ENCODE results near the gene TBL1Y.
"Not testable (repeated sequence)": the region's sequence is repeated elsewhere in the genome, so short reads cannot be mapped to it uniquely, and the experiment has no call there.

TBL1Y gene

DNA sequence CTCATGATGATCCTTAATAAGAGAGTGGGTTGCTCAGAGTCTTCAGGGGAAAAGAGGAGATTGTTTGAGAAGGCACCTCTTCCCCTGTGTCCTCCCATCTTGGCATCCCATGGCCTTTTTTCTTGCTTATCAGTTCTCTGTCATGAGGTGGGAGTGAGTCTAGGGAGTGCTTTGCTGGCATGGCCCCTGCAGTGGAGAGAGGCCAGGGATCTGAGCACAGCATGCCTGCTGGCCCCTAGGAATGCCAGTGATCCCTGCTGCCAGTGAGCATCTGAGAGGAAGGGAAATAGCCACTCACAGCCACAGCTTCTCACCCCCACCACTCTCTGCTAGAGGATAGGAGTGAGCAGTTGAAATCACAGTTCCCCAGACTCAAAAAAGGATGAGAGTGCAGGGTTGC, 168.2 kb downstream of the TBL1Y start:
- in situ Hi-C loops (cut with HindIII; ENCODE audit: low sequenced_read_pairs), result no loop called here

DNA sequence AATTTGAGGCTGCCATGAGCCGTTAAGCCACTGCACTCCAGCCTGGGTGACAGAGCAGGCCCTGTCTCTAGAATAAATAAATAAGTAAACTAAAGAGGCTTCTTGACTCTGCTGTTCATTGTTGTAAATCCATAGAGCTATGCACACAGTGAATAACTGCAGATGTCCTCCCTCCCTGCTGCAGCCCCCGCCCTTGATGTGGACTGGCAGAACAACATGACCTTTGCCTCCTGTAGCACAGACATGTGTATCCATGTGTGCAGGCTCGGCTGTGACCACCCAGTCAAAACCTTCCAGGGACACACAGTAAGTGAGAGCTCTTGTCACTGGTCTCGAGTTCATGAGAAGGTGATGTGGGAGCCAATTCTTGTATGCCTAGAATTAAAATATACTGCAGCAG, 170.1 kb downstream of the TBL1Y start:
- in situ Hi-C loops (cut with HindIII; ENCODE audit: low sequenced_read_pairs), result not testable (repeated sequence)

DNA sequence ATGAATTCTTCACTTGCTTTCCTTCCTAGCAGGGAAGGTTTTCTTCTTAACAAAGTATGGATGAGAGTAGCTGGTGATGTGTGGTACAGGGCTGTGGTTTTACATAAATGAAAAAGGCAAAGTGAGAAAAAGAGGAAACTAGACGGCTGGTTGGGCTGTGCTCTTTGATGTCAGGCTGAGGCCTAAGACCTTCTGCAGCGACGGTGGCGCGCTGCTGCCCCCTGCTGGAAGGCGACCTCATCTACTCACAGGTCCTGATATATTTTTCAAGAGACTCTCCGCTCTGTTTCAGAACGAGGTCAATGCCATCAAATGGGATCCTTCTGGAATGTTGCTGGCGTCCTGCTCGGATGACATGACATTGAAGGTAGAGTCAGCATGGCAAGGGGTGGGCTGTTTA, 175.1 kb downstream of the TBL1Y start:
- in situ Hi-C loops (cut with HindIII; ENCODE audit: low sequenced_read_pairs), result no loop called here

DNA sequence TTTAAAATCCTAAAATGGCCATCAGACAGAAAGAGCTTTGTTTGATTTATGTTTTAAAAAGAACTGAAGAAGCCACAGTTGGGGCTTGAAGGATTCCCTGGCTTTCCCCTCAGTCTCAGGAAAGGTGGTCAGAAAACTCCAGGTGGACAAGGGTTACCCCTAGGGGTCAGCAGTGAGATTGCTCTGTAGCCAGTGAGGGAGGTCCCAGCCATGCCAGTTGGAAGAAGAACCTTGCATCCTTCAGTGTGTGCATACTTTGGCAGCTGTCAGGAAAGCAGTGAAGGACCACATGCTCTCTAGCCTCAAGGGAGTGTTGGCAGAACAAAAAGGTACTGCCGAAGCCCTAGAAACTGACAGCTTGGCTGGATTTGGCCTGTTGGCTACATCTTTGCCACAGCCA, 182.3 kb downstream of the TBL1Y start:
- in situ Hi-C loops (cut with HindIII; ENCODE audit: low sequenced_read_pairs), result no loop called here

DNA sequence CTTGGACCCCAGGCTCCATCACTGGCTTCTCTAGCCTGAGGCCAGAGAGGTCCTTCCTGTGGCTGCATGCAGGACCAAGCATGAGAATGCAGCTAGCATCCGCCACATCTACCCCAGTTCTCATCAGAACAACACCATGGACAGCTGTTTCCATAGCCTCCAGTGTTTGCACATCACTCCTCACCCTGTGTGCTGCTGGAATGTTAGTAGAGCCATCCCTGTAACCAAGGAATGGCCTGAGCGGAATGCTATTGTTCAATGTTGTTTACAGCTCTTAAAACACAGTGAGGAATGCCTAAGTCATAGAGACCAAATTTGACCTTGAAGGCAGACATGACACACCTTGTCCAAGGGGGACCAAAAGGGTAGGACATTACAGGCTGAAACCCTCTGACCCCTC, 183.9 kb downstream of the TBL1Y start:
- in situ Hi-C loops (cut with HindIII; ENCODE audit: low sequenced_read_pairs), result no loop called here

DNA sequence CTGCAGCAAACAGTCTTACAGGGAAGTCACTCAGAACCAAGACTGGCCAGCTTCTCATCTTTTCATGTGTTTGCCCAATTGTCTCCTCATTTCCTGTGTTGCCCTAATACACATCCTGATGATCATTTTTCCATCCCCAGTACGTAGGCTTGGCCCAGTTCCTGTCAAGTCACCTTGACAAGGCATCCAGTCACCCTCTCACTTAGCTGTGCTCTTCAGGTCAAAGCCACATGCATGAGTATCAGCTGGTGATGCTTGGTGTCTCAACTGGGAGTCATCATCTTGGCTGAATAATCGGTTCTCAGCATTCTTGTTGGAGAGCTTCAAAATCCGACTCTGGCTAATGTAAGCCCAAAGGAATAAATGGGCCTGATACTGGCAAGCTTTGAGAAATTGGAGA, 186.5 kb downstream of the TBL1Y start:
- in situ Hi-C loops (cut with HindIII; ENCODE audit: low sequenced_read_pairs), result no loop called here

DNA sequence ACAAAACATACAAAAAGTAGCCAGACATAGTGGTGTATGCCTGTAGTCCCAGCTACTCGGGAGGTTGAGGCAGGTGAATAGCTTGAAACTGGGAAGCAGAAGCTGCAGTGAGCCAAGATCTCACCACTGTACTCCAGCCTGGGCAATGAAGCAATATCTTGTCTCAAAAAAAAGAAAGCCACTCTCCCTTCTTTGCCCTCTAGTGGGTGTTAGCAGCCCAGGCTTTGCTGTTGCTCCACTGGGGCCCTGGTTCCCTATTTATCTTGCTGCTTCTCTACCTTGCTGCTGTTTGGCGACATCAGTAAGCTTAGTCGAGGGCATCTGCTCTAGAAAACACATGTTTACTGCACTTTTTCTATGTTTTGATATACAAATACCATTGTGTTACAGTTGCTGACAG, 189.2 kb downstream of the TBL1Y start:
- in situ Hi-C loops (cut with HindIII; ENCODE audit: low sequenced_read_pairs), result no loop called here

DNA sequence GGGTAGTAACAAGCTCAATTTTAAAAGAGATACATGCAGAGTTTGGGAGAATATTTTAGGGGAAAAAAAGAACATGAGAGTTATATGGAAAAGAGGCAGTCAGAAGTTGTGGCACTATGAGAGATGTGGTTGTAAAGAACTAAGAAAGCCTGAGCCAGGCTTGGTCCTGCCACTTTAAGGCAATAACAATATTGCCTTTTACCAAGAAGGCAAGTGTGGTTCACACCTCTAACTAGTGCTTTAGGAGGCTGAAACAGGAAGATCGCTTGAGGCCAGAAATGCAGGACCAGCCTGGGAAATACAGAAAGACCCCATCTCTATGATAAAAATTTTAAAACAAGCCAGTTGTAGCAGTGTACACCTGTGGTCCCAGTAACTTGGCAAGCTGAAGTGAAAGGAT, 192.2 kb downstream of the TBL1Y start:
- in situ Hi-C loops (cut with HindIII; ENCODE audit: low sequenced_read_pairs), result no loop called here

DNA sequence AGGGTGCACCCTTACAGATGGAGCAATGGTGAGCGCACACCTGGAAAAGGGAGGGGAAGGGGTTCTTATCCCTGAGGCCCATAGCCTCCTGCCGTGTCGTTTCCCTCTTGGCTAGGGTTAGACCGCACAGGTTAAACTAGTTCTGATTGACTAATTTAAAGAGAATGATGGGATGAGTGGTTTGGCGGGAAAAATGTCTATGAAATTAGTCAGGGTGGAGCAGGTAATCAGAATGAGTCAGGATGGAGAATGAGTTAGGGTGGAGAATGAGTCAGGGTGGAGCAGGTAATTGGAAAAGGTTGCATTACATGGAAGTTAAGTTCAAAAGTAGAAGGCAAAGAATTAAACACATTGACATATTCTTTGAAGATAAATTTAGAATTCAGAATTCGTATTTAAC, 196.7 kb downstream of the TBL1Y start:
- in situ Hi-C loops (cut with HindIII; ENCODE audit: low sequenced_read_pairs), result no loop called here

DNA sequence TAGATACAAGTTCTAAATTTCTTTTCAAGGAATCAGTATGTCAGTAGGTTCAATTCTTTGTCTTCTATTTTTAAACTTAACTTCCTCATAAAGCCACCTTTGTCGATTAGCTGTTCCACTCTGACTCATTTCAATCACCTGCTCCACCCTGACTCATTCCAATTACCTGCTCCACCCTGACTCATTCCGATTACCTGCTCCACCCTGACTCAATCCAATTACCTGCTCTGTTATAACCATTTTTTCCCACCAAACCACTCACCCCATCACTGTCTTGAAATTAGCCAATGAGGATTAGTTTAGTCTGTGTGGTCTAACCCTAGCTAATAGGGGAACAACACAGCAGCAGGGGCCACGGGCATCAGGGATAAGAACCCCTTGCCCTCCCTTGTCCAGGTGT, 199.6 kb downstream of the TBL1Y start:
- in situ Hi-C loops (cut with HindIII; ENCODE audit: low sequenced_read_pairs), result no loop called here

DNA sequence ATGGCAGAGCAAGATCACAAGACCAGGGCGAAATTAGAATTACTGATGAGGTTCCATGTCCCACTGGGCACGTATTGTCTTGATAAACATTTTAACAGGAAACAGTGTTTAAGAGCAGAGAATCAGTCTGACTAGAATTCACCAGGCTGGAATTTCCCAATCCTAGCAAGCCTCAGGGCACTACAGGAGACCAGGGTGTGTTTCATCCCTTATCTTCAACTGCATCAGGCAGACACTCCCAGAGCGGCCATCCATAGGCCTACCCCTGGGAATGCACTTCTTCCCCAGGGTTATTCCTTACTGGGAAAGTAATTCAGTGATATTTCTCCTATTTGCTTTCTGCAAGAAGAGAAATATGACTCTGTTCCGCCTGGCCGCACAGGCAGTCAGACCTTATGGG, 205.4 kb downstream of the TBL1Y start:
- in situ Hi-C loops (cut with HindIII; ENCODE audit: low sequenced_read_pairs), result no loop called here

DNA sequence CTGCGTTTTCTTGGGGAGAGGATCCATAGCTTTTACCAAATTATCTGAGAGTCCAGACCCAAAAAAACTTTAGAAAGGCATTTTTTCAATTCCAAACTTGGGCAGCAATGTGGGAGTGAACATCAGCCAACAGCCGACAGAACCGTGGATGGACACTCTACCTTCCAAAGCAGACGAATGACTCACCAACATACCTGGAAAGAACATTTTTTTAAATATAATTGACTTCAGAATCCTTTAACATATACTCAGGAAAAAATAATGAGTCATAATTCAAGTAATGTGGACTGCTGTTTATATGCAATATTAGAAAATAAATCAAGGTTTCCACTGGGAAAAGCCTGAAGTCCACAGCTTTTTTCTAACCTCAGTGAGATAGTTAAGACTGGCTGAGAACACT, 211.7 kb downstream of the TBL1Y start:
- in situ Hi-C loops (cut with HindIII; ENCODE audit: low sequenced_read_pairs), result no loop called here

DNA sequence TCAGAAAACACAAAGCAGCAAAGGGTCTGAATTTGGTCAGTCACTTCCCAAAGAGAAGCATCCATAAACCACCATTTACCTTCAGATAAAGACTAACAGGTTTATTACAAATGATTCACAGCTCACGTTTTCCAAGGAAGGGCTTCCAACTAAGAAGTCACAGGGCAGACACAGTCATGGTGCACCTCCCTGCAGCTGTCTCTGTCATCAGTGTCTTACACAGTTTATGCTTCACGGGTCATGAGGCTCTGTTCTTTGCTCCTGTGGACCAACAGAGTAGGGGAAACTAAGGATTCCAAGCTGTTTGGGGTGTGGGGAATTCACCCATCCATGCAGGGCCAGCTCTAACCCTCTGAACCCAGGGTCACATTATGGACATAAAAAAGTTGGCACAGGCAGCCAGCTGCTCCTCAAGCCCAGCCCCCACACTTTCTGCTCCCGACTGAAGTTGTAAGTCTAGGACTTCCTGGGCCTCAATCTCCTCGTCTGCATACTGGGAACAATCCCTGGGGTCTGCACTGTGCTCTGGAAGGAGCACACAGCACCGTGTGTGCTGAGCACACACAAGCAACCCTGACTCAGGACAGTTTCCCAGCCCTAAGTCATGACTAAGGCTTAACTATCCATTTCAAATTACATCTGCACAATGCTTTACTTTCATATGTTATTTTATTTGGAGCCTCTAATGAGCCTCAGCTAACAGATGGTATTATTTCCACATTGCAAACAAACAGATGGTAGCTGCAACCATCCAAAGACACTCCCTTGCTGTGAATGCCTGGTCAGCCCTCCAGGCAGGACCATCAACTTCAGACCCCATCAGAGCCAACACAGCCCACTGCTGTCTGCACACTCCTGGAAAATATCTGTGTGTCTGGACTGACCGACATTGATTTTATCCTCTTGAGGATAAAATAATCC, 214.9 kb downstream of the TBL1Y start:
- in situ Hi-C loops (cut with HindIII; ENCODE audit: low sequenced_read_pairs), result no loop called here

DNA sequence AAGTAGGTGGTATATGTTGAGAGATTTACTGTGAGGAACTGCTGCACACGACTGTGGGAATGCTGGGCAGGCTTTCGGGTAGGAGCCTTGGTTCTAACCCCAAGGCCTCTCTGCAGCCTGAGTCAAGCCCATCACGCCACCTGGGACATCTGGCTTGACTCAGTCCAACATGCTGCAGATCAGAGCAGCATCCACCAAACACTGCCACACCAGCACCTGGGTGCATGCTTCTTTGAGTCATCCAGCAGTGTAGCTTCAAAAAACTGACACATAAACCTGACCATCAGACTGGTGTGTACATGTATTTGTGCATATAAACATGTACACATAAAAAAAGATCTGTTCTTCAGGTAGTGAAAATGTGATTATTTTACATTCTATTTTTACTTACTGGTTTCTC, 217.7 kb downstream of the TBL1Y start:
- in situ Hi-C loops (cut with HindIII; ENCODE audit: low sequenced_read_pairs), result no loop called here

Data from endothelial cell of hepatic sinusoid (primary cell).